Endometrial microvascular endothelial cells (primary cell): ENCODE data around the gene NLRC3. TPM values are rescaled to one million over a fixed set of nuclear protein-coding genes. Genes with fewer than 3 reads are reported as not detected.
"Not testable (repeated sequence)": the region's sequence is repeated elsewhere in the genome, so short reads cannot be mapped to it uniquely, and the experiment has no call there.

ENCODE experiments used
- in situ Hi-C: cut with HindIII; loops from 2 replicates; pipeline ENCODE4 v1.10.0; 2017; ENCODE audit warnings: low sequenced_read_pairs, low pct_unique_long_range_greater_than_20kb; ENCODE audit errors: inconsistent ontology term
- total RNA-seq: library from RNA; depleted of rRNA; stranded (reverse); fragments of >200 nt; gene quantifications from one replicate; pipeline ENCODE4 v1.2.3, GENCODE V29; 2015; ENCODE audit errors: inconsistent ontology term

Gene NLRC3, protein sequence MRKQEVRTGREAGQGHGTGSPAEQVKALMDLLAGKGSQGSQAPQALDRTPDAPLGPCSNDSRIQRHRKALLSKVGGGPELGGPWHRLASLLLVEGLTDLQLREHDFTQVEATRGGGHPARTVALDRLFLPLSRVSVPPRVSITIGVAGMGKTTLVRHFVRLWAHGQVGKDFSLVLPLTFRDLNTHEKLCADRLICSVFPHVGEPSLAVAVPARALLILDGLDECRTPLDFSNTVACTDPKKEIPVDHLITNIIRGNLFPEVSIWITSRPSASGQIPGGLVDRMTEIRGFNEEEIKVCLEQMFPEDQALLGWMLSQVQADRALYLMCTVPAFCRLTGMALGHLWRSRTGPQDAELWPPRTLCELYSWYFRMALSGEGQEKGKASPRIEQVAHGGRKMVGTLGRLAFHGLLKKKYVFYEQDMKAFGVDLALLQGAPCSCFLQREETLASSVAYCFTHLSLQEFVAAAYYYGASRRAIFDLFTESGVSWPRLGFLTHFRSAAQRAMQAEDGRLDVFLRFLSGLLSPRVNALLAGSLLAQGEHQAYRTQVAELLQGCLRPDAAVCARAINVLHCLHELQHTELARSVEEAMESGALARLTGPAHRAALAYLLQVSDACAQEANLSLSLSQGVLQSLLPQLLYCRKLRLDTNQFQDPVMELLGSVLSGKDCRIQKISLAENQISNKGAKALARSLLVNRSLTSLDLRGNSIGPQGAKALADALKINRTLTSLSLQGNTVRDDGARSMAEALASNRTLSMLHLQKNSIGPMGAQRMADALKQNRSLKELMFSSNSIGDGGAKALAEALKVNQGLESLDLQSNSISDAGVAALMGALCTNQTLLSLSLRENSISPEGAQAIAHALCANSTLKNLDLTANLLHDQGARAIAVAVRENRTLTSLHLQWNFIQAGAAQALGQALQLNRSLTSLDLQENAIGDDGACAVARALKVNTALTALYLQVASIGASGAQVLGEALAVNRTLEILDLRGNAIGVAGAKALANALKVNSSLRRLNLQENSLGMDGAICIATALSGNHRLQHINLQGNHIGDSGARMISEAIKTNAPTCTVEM
- 5.2 TPM for total RNA-seq

DNA sequence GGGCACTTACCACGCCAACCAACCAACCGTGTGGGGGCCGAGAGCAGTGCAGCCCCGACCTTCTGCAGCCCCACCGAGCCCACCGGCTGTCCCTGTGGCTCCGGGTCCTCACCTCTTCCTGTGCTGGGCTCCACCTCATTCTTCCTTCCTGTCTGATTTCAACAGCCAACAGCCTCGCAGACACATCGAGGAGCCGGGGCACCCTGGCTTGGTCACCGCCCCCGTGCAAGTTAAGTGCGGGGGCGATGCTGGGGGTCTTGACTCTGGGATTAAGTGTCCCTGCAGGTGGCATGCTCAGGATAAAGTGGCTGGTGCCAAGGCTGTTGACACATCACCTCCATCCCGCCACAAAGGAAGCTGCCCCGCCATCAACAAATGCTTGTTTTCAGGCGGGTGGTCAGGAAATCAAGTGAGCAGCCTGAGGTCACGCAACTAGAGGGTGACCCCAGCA lies at the start of gene NLRC3:
Gene NLRC3, minus strand, starts transcription at position 102 of the 451 bp plus-strand sequence. CDS start 12,367 bp downstream, outside the sequence.
- in situ Hi-C loops = no loop called here

DNA sequence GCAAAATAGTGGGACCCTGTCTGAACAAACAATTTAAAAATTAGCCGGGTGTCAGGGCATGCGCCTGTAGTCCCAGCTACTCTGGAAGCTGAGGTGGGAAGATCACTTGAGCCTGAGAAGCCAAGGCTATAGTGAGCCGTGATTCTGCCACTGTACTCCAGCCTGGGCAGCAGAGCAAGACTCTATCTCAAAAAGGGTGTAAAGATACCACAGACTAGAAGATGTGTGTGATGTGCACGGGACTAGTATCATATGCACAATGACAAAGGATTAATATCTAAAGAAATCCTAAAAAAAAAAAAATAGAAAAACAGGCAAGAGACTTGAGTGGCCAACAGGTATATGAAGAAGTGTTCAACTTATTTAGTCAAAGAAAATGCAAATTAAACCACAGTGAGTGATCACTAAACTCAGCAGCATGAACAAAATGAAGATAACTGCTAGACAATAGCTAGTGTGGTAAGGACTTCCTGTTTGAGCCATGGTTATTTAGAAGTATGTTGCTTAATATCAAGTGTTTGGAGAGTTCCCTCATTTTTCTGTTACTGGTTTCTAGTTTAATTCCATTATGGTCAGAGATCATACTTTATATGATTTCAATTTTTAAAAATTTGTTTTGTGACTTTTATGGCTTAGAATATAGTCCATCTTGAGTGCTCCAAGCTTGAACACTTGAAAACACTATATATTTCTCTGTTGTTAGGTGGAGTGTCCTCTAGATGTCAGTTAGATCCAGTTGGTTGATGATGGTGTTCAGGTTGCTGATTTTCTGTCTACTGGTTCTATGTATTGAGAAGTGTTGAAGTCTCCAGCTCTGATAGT lies 48.9 kb upstream of the NLRC3 start:
- in situ Hi-C loops = no loop called here

DNA sequence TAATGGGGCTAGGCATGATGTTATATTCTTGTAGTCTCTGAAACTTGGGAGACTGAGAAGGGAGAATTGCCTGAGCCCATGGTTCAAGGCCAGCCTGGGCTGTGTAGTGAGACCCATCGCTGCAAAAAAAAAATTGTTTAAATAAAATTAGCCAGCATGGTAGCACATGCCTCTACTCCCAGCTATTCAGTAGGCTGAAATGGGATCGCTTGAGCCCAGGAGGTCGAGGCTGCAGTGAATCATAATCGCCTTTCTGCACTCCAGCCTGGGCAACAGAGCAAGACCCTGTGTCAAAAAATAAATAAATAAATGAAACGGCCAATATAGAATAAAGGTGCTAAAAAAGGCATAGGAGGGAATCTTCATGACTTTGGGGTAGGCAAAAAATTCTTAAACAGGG lies 48.1 kb upstream of the NLRC3 start:
- in situ Hi-C loops = no loop called here

DNA sequence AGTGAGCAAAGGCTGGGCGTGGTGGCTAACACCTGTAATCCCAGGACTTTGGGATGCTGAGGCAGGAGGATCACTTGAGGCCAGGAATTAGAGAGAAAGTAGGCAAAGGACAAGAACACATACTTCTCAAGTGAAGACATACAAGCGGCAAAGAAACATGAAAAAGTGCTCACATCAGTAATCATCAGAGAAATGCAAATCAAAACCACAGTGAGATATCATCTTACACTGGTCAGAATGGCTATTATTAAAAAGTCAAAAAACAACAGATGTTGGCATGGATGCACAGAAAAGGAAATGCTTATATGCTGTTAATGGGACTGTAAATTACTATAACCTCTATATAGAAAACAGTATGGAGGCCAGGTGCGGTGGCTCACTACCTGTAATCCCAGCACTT lies 46.4 kb upstream of the NLRC3 start:
- in situ Hi-C loops = no loop called here

DNA sequence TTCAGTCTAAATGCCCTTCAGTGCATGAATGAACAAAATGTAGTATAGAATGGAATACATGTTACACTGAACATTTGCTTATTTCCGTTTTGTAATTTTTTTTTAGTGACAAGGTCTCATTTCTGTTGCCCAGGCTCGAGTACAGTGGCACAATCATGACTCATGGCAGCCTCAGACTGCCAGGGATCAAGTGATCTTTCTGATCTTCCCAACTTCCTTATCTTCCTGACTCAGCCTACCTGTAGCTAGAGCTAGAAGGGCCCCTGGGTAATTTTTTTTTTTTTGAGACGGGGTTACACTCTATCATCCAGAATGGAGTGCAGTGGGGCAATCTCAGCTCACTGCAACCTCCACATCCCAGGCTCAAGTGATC lies 41.6 kb upstream of the NLRC3 start:
- in situ Hi-C loops = no loop called here

DNA sequence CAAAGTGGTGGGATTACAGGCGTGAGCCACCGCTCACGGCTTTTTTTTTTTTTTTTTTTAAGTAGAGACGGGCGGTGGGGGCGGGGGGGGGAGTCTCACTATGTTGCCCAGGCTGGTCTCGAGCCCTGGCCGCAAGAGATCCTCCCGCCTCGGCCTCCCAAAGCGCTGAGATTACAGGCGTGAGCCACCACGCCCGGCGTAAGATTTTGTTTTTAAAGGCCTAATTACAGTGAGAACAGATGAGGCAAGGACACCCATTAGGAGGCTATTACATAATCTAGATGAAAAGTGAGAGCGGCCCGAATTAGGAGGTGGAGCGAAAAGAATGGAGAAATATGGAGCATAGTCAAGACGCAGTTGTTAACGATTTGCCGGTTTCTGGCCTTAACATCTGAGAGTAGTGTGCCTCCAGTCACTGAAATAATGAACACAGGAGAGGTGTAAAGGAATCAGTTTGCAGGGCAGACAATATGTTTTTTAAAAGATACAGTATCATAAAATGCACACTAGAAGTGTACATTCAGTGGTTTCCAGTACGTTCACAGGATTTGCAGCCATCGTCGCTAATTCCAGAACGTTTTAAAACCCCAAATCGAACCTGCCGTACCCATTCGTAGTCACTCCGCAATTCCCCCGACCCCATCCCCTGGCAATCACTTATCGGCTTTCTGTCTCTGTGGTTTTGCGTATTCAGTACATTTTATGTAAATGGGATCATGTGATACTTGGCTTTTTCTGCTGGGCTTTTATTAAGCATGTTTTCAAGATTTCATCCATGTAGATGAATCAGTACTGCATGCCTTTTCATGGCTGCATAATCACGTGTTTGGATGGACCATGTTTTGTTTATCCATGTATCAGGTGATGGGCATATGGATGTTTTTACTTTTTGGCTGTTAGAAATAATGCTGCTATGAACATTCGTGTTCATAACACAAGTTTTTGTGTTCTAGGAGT lies 35.6 kb upstream of the NLRC3 start:
- in situ Hi-C loops = no loop called here

DNA sequence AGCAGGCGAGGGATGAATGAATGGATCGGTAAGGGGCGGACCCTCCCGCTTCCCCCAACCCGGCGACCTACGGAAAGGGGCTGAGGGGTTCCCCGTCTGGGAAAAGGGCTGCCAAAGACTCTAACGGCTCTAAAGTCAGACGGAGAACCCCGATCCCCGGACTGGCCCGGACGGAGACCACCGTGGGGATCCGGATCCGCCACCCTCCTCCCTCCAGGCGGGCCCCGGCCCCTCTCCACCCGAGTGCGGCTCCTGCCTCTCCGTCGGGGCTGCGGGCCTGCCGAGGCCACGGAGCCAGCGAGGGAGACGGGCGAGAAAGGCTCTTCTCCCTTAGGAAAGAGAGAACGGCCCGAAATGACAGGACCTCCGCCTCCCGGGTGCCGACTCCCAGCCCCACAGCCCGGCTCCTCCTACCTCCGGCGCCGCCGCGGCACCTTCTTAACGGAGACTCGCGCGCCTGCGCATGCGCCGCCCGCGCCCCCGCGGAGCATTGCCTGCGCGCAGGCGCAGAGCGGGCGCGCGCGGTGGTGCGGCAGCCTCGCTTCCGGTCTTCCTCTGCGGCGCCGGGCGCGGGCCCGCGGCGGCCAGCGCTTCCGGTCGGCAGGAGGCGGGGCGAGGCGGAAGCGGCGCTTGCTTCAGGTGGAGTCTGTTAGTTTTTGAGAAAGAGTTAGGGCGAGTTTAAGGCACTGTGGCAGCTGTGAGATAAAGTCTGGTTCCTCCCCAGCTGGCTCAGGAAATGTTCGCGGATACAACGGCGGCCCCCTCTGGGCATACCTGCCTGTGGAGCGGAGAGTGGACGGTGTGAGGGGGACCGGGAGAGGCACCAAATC lies 34.2 kb upstream of the NLRC3 start, which contains the start of gene SLX4:
Gene SLX4, minus strand, starts transcription at position 461 of the 830 bp plus-strand sequence. CDS start 2,642 bp downstream, outside the sequence.
- in situ Hi-C loops = no loop called here

DNA sequence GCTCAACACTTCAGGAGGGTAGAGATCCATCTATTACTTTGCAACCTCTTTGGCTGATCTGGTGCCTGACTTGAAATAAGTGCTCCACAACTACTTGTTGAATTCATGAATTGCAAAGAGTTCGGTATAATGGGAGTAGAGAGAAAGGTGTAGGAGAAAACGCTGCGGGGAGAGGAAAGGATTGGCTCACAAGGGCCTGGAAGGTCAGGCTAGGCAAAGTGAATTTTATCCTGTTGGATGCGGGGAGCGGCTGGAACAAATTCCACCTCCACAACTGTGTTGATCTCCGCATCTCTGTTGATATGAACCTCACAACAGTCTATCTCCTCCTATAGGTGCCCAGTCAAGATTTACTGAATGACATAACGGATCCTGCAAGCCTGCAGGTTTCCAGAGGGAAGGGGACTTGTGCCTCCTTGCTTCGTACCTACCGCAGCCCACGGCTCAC lies 33.5 kb upstream of the NLRC3 start:
- in situ Hi-C loops = no loop called here

DNA sequence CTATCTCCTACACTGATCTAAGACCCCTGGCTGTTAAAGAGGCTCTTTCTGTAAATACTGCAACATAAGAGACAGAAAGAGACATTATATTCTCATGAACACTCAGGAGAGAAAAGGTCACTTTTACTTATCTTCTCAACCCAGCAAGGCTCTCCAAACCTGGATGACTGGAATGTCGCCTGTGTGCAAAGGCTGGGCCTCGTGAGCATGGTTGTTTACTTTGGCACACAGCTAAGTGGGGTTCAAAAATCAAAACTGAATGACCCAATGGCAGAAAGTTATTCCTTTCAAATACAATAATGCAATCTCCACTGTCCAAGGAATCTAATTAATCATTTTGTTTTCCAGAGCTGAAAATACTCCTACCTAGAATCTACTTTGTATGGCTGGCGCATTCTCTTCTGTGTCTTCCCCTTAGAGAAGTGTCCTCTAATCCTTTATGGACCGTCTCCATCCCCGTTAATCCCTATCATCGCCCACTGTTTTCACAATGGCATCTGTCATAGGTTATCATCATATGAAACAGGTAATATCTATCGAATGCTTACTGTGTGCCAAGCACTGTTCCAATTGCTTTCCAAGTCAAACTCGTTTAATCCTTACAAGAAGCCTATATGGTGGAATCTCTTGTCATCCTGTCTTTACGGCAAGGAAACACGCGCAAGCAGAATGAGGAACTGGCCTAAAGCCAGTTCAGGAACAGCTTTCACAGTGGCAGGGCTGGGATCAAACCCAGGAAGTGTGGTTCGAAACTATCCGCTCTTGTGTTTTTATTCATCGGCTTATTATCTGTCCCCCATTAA lies 32.9 kb upstream of the NLRC3 start:
- in situ Hi-C loops = no loop called here

DNA sequence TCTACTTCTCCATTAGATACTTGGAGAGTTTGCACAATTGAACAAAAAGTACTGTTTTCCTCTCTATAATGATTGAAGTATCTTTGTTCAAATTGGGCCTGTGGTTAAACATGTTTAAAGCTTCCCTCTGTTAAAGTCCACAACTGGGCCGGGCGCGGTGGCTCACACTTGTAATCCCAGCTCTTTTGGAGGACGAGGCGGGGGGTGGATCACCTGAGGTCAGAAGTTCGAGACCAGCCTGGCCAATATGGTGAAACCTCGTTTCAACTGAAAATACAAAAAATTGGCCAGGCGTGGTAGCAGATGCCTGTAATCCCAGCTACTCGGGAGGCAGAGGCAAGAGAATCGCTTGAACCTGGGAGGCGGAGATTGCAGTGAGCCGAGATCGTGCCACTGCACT lies 31.8 kb upstream of the NLRC3 start:
- in situ Hi-C loops = not testable (repeated sequence)

DNA sequence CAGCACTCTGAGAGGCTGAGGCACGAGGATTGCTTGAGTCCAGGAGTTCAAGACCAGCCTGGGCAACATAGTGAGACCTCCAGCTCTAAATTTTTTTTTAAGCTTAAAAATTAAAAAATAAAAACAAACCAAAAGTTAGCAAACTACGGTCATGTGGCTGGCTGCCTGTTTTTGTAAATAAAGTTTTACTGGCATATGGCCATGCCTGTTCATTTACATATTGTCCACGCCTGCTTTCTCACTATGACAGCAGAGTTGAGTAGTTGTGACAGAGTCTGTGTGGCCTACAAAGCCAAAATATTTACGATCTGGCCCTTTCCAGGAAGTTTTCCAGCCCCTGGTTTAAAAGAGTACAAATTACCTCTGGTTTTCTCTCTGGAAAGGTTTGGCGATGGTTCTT lies 30.9 kb upstream of the NLRC3 start:
- in situ Hi-C loops = no loop called here

DNA sequence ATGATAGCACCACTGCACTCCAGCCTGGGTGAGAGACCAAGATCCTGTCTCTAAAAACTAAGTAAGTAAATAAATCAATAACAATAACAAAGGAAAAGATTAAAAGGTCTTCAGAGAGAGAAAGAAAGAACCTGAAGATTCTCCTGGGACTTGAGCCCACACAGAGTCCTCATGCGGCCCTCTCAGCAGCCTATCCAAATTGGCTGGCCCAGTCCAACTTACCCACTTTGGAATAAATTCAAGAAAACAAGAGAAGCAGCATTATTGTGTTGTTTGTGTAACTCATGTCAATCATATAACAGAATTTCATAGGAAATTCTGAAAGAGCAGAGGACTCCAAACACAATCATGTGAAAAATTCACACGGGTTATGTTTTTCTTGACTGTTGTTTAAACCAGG lies 30.4 kb upstream of the NLRC3 start:
- in situ Hi-C loops = no loop called here

DNA sequence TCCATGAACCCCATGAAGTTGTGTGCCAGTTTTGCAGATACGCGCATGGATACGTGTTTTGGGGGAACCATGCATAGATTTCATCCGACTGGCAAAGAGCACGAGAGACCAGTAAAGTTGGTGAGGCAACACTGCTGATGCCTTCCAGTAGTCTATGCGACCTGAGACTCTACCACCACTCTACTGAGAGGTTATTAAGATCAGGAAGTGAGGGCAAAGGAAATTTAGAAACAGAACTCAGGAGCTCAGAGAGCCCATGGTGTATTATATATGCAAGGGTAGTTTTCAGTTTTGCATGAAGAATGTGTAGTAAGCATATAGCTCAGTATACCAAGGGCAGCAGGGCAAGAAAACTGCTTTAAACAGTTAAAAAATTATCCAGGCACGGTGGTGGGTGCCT lies 30.0 kb upstream of the NLRC3 start:
- in situ Hi-C loops = no loop called here

DNA sequence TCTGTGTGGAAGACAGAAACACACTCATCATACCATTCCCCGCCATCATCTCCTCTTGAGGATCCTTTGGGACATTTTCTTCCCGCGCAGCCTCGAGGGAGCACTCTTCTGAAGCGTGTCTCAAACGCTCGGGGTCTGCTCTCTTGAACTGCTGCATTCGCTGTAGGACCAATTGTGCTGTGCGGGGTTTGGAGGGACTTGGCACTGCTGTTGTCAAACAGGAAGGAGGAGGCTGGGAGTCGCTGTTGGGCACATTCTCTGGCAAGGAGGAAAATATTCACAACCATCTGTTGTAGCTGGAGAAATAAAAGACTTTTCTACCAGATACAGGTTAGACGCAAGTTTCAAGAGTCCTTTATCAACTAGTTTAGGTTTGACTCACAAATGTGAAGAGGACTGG lies 29.2 kb upstream of the NLRC3 start:
- in situ Hi-C loops = no loop called here

DNA sequence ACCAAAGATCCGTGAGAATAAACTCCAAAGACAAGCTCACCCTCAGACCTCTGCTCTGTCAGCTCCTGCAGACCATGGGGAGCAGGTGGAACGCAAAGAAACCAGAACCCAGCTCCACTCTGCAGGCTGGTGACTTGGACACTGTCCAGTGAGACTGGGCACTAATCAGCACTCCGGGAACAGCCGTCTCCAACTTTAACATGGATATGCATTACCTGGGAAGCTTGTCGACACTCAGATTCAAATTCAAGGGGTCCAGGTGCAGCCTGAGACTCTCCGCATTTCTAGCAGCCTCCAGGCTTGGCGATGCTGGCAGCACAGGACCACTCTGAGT lies 25.1 kb upstream of the NLRC3 start:
- in situ Hi-C loops = no loop called here

DNA sequence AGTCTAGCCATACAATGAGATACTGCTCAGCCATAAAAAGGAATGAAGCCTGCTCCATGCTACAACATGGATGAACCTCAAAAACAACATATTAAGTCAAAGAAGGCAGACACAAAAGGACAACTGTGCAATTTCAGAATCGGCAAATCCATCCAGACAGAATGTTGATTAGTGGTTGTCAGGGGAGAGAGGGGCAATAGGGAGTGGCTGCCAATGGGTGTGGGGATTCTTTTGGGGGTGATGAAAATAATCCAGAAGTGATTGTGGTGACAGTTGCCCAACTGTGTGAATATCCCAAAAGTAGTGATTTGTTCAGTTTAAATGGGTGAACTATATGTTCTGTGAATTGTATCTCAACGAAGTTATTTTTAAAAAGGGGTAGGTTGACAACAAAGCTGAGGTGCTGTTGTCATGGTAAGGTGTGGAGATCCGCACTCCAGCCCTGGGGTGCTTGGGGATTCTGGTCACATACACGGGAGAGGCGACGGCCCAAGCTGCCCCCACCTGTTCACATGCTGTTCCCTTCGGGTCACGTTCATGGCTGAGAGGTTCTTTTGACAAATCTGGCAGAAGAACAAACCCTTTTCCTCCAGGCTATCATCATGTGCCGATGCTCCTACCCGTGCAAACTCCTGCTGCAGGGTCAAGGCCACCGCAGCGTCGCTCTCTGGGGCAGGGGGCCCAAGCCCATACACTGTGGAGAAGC lies 24.6 kb upstream of the NLRC3 start:
- in situ Hi-C loops = no loop called here
